Choroid plexus epithelial cell (primary cell): ENCODE results near the gene AMBRA1.

Source experiments
- DNase-seq: peaks from one replicate; pipeline ENCODE4 v3.0.0-alpha.2; 2010; ENCODE audit warnings: low read depth
- H3K4me3 ChIP-seq: 2 replicates; pipeline ENCODE4 v1.5.1; 2011; ENCODE audit warnings: low read depth, mild to moderate bottlenecking, control low read depth, low read length, moderate library complexity
- CTCF ChIP-seq: conservative IDR thresholded peaks from 2 replicates; pipeline ENCODE4 v1.5.1; 2011; ENCODE audit warnings: low read depth, mild to moderate bottlenecking, control low read depth, inconsistent platforms, low read length, moderate library complexity

AMBRA1 gene

GRCh38 chr11:46370253-46370652 is 223.6 kb downstream of the AMBRA1 start:
- H3K4me3 ChIP-seq: no peak overlapping the region
- DNase-seq: no peak
- TF ChIP-seq CTCF: no peak

- no peak overlapping the region for H3K4me3 ChIP-seq
- TF ChIP-seq CTCF: peak; percentile 93
- DNase-seq: peak; percentile 88
Measured at GRCh38 chr11:46369458-46370152, 224.2 kb downstream of the AMBRA1 start.

- TF ChIP-seq CTCF: no peak
- no peak for DNase-seq
- no peak overlapping the region for H3K4me3 ChIP-seq
Measured at GRCh38 chr11:46367916-46368267, 225.9 kb downstream of the AMBRA1 start.

- no peak overlapping the region for H3K4me3 ChIP-seq
- peak; percentile 83 for TF ChIP-seq CTCF
- DNase-seq: peak; percentile 66
Measured at GRCh38 chr11:46367244-46367915, 226.4 kb downstream of the AMBRA1 start.

DNA sequence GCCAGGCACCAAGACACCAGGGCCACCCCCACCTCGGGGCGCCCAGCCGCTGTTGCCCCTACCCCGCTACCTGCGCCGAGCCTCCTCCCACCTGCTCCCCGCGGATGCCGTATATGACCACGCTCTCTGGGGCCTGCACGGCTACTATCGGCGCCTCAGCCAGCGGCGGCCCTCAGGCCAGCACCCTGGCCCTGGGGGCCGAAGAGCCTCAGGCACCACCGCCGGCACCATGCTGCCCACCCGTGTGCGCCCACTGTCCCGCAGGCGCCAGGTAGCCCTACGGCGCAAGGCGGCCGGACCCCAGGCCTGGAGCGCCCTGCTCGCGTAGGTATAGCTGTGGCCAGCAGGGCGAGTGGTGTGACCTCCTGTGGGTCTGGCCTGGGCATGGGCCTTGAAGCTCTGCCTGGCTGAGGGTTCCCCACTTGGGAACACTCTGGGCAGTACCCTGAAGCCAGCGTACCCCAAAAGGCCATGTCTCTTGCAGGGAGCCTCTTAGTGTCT is 227.1 kb downstream of the AMBRA1 start:
- no peak for DNase-seq
- no peak for TF ChIP-seq CTCF
- H3K4me3 ChIP-seq: no peak overlapping the region

- TF ChIP-seq CTCF: no peak
- no peak for DNase-seq
- no peak overlapping the region for H3K4me3 ChIP-seq
Measured at GRCh38 chr11:46366260-46366659, 227.6 kb downstream of the AMBRA1 start.

DNA sequence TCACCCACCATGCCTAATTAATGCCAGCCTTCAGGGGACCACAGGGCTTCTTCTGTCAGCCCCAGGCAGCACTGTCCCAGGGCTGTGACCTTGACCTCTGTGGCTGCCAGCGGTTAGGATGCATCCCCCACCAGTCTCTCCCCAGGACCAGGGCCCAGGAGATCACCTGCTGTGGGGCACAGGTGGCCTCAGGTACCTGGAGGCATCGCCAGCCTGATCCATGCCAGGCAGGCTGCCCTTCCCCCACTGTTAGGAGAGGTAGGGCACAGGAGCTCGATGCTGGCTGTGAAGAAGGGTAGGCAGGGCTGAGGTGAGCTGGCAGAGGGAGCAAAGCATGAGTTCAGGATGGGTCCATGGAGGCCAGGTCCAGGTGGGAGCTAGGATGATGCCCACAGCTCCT is 229.0 kb downstream of the AMBRA1 start:
- DNase-seq: no peak
- no peak for TF ChIP-seq CTCF
- H3K4me3 ChIP-seq: no peak overlapping the region
